ENCODE measurements around the gene INO80E. TPM values are rescaled to one million over a fixed set of nuclear protein-coding genes. Genes with fewer than 3 reads are reported as not detected.

Gene INO80E
- total and polyA plus RNA-seq, 4 donors, result 8.0 to 24.8 (median 17.2) TPM

DNA sequence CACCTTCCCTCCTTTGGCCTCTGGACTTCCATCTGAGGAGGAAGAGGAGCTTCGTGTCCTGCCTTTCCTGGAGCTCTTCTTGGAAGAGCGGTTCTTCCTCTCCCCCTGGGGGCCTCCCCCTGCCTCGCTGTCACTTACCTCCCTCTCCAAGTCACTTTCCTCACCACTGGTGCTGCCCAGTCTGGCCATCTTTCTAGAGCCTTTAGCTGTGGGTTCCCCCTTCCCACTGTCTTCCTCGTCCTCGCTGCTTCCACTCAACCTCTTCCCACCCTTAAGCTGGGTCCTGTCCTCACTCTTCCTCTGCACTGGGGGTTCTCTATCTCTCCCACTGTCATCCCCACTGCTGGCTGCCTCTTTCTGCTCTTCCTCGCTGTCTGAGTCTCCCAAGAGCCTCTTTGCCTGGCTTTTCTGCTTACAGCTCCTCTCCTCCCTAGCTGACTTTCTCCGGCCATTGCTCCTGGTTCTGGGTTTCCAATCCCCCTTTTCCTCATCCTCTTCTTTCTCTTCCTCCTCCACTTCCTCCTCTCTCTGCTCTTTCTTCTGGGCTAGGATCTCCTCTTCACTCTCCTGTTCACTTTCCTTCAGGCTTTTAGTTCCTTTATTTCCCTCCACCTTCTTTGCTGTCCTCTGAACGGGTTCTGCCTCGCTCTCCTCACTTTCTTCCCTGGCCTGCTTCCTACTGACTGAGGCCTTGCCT is 2.0 kb upstream of the INO80E start:
- H3K9ac ChIP-seq (ENCODE audit: low read depth in 1 of 2, low read length in 2 of 2), result no peak overlapping the region
- TF ChIP-seq, protein P1, sequence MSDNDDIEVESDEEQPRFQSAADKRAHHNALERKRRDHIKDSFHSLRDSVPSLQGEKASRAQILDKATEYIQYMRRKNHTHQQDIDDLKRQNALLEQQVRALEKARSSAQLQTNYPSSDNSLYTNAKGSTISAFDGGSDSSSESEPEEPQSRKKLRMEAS (IDR thresholded peaks at IDR 0.05), result no peak
- no peak for TF ChIP-seq RAD21 (IDR thresholded peaks at IDR 0.05)
- no peak for TF ChIP-seq EGR1 (IDR thresholded peaks at IDR 0.05; ENCODE audit: low read depth in 2 of 2)
- TF ChIP-seq HNF4G (IDR thresholded peaks at IDR 0.05), result no peak
- no peak for TF ChIP-seq RXRA (IDR thresholded peaks at IDR 0.05)
- no peak for TF ChIP-seq NR2F2 (IDR thresholded peaks at IDR 0.05)
- no peak for TF ChIP-seq FOXA1 (IDR thresholded peaks at IDR 0.05)
- TF ChIP-seq, protein P2, sequence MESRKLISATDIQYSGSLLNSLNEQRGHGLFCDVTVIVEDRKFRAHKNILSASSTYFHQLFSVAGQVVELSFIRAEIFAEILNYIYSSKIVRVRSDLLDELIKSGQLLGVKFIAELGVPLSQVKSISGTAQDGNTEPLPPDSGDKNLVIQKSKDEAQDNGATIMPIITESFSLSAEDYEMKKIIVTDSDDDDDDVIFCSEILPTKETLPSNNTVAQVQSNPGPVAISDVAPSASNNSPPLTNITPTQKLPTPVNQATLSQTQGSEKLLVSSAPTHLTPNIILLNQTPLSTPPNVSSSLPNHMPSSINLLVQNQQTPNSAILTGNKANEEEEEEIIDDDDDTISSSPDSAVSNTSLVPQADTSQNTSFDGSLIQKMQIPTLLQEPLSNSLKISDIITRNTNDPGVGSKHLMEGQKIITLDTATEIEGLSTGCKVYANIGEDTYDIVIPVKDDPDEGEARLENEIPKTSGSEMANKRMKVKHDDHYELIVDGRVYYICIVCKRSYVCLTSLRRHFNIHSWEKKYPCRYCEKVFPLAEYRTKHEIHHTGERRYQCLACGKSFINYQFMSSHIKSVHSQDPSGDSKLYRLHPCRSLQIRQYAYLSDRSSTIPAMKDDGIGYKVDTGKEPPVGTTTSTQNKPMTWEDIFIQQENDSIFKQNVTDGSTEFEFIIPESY (IDR thresholded peaks at IDR 0.05), result no peak
- no peak for TF ChIP-seq TAF1 (conservative IDR thresholded peaks at IDR 0.05)
- TF ChIP-seq, protein P3, sequence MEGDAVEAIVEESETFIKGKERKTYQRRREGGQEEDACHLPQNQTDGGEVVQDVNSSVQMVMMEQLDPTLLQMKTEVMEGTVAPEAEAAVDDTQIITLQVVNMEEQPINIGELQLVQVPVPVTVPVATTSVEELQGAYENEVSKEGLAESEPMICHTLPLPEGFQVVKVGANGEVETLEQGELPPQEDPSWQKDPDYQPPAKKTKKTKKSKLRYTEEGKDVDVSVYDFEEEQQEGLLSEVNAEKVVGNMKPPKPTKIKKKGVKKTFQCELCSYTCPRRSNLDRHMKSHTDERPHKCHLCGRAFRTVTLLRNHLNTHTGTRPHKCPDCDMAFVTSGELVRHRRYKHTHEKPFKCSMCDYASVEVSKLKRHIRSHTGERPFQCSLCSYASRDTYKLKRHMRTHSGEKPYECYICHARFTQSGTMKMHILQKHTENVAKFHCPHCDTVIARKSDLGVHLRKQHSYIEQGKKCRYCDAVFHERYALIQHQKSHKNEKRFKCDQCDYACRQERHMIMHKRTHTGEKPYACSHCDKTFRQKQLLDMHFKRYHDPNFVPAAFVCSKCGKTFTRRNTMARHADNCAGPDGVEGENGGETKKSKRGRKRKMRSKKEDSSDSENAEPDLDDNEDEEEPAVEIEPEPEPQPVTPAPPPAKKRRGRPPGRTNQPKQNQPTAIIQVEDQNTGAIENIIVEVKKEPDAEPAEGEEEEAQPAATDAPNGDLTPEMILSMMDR (IDR thresholded peaks at IDR 0.05; ENCODE audit: low read depth, low read length, missing input control), result no peak
- TF ChIP-seq FOXA2 (IDR thresholded peaks at IDR 0.05), result no peak
- no peaks in the 10 kb centered on the region for H3K27me3 ChIP-seq (ENCODE audit: control insufficient read depth in 4 of 4, insufficient read depth in 4 of 4, low read length in 3 of 4)
- DNase-seq (ENCODE audit: low spot score), result no peak
- peaks cover 2 to 26% (median 18%) of the 10 kb centered on the region in 4 donors for H3K4me1 ChIP-seq (ENCODE audit: control insufficient read depth in 4 of 4, insufficient read depth in 4 of 4, low read length in 3 of 4)
- no peak overlapping the region for H3K27ac ChIP-seq (ENCODE audit: low read depth in 1 of 2, low read length in 2 of 2)
- H3K4me3 ChIP-seq (ENCODE audit: low read depth in 1 of 3, low read length in 3 of 3), result no peak overlapping the region
- no peaks in the 10 kb centered on the region for H3K9me3 ChIP-seq (ENCODE audit: control insufficient read depth in 4 of 4, low read length in 3 of 4)
- 90% methylated on average over 9 of the region's 9 CpGs for WGBS
- peaks cover 5 to 36% (median 13%) of the 10 kb centered on the region in 4 donors for H3K36me3 ChIP-seq (ENCODE audit: control insufficient read depth in 4 of 4, insufficient read depth in 3 of 4, low read depth in 1 of 4, low read length in 3 of 4)

DNA sequence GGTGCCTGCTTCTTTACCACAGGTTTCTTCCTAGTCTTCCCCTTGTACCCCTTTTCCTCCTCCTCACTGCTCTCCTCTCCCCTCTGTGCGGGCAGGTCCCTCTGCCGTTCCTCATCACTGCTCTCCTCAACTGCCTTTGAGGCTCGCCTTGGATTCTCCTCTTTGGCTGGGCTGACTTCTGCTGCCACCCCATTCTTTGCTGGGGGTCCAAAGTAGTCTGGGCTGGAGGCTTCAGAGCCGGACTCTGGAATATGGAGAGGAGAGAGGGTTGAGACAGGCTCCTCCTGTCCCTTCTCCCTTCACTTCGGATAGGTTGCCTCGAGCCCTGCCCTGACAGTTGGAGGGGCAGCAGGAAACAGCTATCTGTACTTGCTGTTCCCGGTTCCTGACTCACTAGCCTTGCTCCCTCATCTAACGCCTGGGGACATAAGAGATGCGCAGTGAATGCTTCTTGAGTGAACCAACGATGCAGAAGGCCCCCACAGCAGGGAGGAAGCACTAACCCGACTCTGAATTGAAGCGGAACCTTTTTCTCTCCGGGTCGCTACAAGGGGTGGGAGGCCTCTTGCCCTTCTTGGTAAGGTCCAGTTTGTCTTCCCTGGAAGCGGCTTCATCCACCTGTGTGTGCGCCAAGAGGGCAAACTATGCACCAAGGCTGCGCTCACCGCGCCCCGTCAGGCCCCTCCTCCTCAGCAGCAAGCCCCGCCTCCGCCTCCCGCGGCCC is 1.3 kb upstream of the INO80E start:
- H3K9me3 ChIP-seq (ENCODE audit: control insufficient read depth in 4 of 4, low read length in 3 of 4), result no peaks in the 10 kb centered on the region
- H3K36me3 ChIP-seq (ENCODE audit: control insufficient read depth in 4 of 4, insufficient read depth in 3 of 4, low read depth in 1 of 4, low read length in 3 of 4), result peaks cover 1 to 33% (median 13%) of the 10 kb centered on the region in 4 donors
- H3K9ac ChIP-seq (ENCODE audit: low read depth in 1 of 2, low read length in 2 of 2), result peak overlapping the region in 1 of 2 donors; percentile 100
- peak; percentile 83 for DNase-seq (ENCODE audit: low spot score)
- WGBS, result 16% methylated on average over 24 of the region's 24 CpGs
- H3K4me1 ChIP-seq (ENCODE audit: control insufficient read depth in 4 of 4, insufficient read depth in 4 of 4, low read length in 3 of 4), result peaks cover 2 to 26% (median 18%) of the 10 kb centered on the region in 4 donors
- H3K27ac ChIP-seq (ENCODE audit: low read depth in 1 of 2, low read length in 2 of 2), result peak overlapping the region; percentile 99 to 100
- H3K27me3 ChIP-seq (ENCODE audit: control insufficient read depth in 4 of 4, insufficient read depth in 4 of 4, low read length in 3 of 4), result no peaks in the 10 kb centered on the region
- H3K4me3 ChIP-seq (ENCODE audit: low read depth in 1 of 3, low read length in 3 of 3), result peak overlapping the region; percentile 65 to 98 (median 74)
- TF ChIP-seq, protein P1 (IDR thresholded peaks at IDR 0.05), result no peak
- TF ChIP-seq FOXA2 (IDR thresholded peaks at IDR 0.05) (no peak), RXRA (IDR thresholded peaks at IDR 0.05) (no peak), FOXA1 (IDR thresholded peaks at IDR 0.05) (no peak), HNF4A (conservative IDR thresholded peaks at IDR 0.05) (no peak), TAF1 (conservative IDR thresholded peaks at IDR 0.05) (no peak), RAD21 (IDR thresholded peaks at IDR 0.05) (no peak), EGR1 (IDR thresholded peaks at IDR 0.05; ENCODE audit: low read depth in 2 of 2) (no peak), NR2F2 (IDR thresholded peaks at IDR 0.05) (no peak), GABPA (IDR thresholded peaks at IDR 0.05 in 1 of 2, conservative IDR thresholded peaks at IDR 0.05 in 1 of 2) (no peak), YY1 (IDR thresholded peaks at IDR 0.05) (no peak), JUND (IDR thresholded peaks at IDR 0.05) (no peak), HNF4G (IDR thresholded peaks at IDR 0.05) (no peak)
- TF ChIP-seq, protein P3 (IDR thresholded peaks at IDR 0.05; ENCODE audit: low read depth, low read length, missing input control), result no peak
- TF ChIP-seq, protein P4, sequence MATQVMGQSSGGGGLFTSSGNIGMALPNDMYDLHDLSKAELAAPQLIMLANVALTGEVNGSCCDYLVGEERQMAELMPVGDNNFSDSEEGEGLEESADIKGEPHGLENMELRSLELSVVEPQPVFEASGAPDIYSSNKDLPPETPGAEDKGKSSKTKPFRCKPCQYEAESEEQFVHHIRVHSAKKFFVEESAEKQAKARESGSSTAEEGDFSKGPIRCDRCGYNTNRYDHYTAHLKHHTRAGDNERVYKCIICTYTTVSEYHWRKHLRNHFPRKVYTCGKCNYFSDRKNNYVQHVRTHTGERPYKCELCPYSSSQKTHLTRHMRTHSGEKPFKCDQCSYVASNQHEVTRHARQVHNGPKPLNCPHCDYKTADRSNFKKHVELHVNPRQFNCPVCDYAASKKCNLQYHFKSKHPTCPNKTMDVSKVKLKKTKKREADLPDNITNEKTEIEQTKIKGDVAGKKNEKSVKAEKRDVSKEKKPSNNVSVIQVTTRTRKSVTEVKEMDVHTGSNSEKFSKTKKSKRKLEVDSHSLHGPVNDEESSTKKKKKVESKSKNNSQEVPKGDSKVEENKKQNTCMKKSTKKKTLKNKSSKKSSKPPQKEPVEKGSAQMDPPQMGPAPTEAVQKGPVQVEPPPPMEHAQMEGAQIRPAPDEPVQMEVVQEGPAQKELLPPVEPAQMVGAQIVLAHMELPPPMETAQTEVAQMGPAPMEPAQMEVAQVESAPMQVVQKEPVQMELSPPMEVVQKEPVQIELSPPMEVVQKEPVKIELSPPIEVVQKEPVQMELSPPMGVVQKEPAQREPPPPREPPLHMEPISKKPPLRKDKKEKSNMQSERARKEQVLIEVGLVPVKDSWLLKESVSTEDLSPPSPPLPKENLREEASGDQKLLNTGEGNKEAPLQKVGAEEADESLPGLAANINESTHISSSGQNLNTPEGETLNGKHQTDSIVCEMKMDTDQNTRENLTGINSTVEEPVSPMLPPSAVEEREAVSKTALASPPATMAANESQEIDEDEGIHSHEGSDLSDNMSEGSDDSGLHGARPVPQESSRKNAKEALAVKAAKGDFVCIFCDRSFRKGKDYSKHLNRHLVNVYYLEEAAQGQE (IDR thresholded peaks at IDR 0.05), result no peak
- TF ChIP-seq, protein P5, sequence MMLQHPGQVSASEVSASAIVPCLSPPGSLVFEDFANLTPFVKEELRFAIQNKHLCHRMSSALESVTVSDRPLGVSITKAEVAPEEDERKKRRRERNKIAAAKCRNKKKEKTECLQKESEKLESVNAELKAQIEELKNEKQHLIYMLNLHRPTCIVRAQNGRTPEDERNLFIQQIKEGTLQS (IDR thresholded peaks at IDR 0.05), result no peak

All from liver (tissue), 9 donors.